Right atrium auricular region (tissue), 2 donors: Measurements from ENCODE around the gene LANCL3. TPM values are rescaled to one million over a fixed set of nuclear protein-coding genes. Genes with fewer than 3 reads are reported as not detected.
A peak's percentile ranks its signal among the peaks of the same experiment; 100 is the strongest.
"Not testable (repeated sequence)": the region's sequence is repeated elsewhere in the genome, so short reads cannot be mapped to it uniquely, and the experiment has no call there.

Experiments
- DNase-seq: peaks from one replicate; pipeline ENCODE4 v3.0.0-alpha.2; 2019; ENCODE audit warnings: low spot score
- H3K27ac ChIP-seq, 2 donors: fragments of 200-600 bp; sonication (generic); 1 replicate in 1 of 2; 2 replicates in 1 of 2; pipeline ENCODE4 v1.5.1; 2016 to 2019
- H3K27me3 ChIP-seq, 2 donors: fragments of 200-600 bp; sonication (generic); one replicate each; pipeline versions ENCODE4 v1.5.1 to v1.6.0; 2017 to 2019
- H3K36me3 ChIP-seq: fragments of 200-600 bp; sonication (generic); one replicate; pipeline ENCODE4 v1.5.1; 2016
- H3K4me1 ChIP-seq, 2 donors: fragments of 200-600 bp; sonication (generic); one replicate each; pipeline versions ENCODE4 v1.5.1 to v1.6.0; 2017 to 2019
- H3K4me3 ChIP-seq, 2 donors: fragments of 200-600 bp; sonication (generic); 1 replicate in 1 of 2; 2 replicates in 1 of 2; pipeline ENCODE4 v1.5.1; 2017 to 2019; ENCODE audit warnings: mild to moderate bottlenecking in 1 of 2, moderate library complexity in 1 of 2
- H3K9me3 ChIP-seq, 2 donors: fragments of 200-600 bp; sonication (generic); one replicate each; pipeline ENCODE4 v1.5.1; 2019
- total RNA-seq, 2 donors: library from RNA; depleted of rRNA; stranded (reverse); fragments of >200 nt; gene quantifications; one replicate each; pipeline ENCODE4 v1.1.0, GENCODE V29; 2016
- TF ChIP-seq, protein P1 (sequence below), 2 donors: fragments of 200-600 bp; sonication (generic); IDR thresholded peaks; one replicate each; pipeline ENCODE4 v1.5.1; 2019; ENCODE audit warnings: antibody characterized with exemption in 2 of 2

LANCL3 gene
- under 1 TPM; 0.07 to 0.08 TPM for total RNA-seq

GRCh38 chrX:37571426-37572107 is at the start of gene LANCL3:
Gene LANCL3, plus strand, starts transcription at chrX:37571661. Its CDS starts 210 bp downstream, at chrX:37571871.
- H3K27me3 ChIP-seq, H3K4me1 ChIP-seq, H3K27ac ChIP-seq, H3K36me3 ChIP-seq, DNase-seq, H3K9me3 ChIP-seq: not testable (repeated sequence)
- H3K4me3 ChIP-seq, result peak within 1 kb of the TSS; percentile 19 to 36

DNA sequence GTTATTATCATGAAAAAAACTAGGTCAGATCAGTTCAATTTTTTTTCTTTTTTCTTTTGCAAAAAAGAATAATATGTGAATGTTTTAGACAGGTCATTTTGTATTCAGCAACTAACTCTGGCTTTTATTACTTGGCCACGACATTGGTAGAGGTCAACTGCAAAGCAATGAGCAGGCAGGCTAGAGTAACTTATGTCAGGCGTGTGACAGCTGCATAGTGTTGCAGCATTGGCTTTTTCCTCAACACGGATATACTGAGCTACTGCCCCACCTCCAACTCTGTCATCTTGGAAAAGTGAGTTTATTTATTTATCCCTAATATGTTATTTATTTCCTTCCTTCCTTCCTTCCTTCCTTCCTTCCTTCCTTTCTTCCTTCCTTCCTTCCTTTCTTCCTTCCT is 47.8 kb upstream of the LANCL3 start:
- not testable (repeated sequence) for H3K27ac ChIP-seq

DNA sequence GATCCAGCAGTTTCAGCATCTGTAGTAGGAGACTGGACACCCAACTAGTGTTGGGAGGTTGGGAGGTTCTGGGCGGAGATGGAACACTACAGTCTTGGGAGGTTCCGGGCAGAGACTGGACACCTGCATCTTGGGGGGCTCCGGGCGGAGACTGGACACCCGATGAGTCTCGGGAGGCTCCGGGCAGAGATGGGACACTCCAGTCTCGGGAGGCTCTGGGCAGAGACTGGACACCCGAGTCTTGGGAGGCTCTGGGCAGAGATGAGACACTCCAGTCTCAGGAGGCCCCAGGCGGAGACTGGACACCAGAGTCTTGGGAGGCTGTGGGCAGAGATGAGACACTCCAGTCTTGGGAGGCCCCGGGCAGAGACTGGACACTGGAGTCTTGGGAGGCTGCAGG is 29.5 kb upstream of the LANCL3 start:
- no peaks in the 10 kb centered on the region for H3K4me1 ChIP-seq
- no peaks in the 10 kb centered on the region for H3K9me3 ChIP-seq
- TF ChIP-seq, protein P1, sequence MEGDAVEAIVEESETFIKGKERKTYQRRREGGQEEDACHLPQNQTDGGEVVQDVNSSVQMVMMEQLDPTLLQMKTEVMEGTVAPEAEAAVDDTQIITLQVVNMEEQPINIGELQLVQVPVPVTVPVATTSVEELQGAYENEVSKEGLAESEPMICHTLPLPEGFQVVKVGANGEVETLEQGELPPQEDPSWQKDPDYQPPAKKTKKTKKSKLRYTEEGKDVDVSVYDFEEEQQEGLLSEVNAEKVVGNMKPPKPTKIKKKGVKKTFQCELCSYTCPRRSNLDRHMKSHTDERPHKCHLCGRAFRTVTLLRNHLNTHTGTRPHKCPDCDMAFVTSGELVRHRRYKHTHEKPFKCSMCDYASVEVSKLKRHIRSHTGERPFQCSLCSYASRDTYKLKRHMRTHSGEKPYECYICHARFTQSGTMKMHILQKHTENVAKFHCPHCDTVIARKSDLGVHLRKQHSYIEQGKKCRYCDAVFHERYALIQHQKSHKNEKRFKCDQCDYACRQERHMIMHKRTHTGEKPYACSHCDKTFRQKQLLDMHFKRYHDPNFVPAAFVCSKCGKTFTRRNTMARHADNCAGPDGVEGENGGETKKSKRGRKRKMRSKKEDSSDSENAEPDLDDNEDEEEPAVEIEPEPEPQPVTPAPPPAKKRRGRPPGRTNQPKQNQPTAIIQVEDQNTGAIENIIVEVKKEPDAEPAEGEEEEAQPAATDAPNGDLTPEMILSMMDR (IDR thresholded peaks at IDR 0.05), result no peak
- no peak overlapping the region for H3K4me3 ChIP-seq
- H3K27ac ChIP-seq, result no peak overlapping the region
- H3K36me3 ChIP-seq, result no peaks in the 10 kb centered on the region
- no peaks in the 10 kb centered on the region for H3K27me3 ChIP-seq
- DNase-seq, result no peak

More for the DNA sequence above, 47.8 kb upstream of the LANCL3 start:
- H3K9me3 ChIP-seq, H3K4me3 ChIP-seq, H3K27me3 ChIP-seq, H3K36me3 ChIP-seq, H3K4me1 ChIP-seq, DNase-seq: not testable (repeated sequence)

DNA sequence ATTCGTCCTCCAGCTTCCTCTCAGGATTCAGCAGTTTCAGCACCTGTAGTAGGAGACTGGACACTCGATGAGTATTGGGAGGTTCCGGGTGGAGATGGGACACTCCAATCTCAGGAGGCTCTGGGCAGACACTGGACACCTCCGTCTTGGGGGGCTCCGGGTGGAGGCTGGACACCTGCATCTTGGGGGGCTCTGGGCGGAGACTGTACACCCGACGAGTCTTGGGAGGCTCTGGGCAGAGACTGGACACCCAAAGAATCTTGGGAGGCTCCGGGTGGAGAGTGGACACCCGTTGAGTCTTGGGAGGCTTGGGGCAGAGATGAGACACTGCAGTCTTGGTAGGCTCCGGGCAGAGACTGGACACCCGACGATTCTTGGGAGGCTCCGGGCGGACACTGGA is 28.7 kb upstream of the LANCL3 start:
- no peak overlapping the region for H3K27ac ChIP-seq
- H3K4me3 ChIP-seq, result no peak overlapping the region
- H3K27me3 ChIP-seq, result no peaks in the 10 kb centered on the region
- TF ChIP-seq, protein P1 (IDR thresholded peaks at IDR 0.05), result no peak
- H3K9me3 ChIP-seq, result no peaks in the 10 kb centered on the region
- no peak for DNase-seq
- H3K36me3 ChIP-seq, result no peaks in the 10 kb centered on the region
- no peaks in the 10 kb centered on the region for H3K4me1 ChIP-seq

DNA sequence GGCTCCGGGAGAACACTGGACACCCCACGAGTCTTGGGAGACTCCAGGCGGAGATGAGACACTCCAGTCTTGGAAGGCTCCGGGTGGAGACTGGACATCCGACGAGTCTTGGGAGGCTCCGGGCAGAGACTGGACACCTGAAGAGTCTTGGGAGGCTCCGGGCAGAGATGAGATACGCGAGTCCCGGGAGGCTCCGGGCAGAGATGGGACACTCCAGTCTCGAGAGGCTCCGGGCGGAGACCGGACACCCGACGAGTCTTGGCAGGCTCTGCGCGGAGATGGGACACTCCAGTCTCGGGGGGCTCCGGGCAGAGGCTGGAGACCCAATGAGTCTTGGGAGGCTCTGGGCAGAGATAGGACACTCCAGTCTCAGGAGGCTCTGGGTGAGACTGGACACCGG is 28.1 kb upstream of the LANCL3 start:
- Histone ChIP-seq H3K4me1 (no peaks in the 10 kb centered on the region), H3K36me3 (no peaks in the 10 kb centered on the region), H3K4me3 (no peak overlapping the region), H3K27ac (no peak overlapping the region), H3K9me3 (no peaks in the 10 kb centered on the region), H3K27me3 (no peaks in the 10 kb centered on the region)
- no peak for DNase-seq
- TF ChIP-seq, protein P1 (IDR thresholded peaks at IDR 0.05), result no peak

DNA sequence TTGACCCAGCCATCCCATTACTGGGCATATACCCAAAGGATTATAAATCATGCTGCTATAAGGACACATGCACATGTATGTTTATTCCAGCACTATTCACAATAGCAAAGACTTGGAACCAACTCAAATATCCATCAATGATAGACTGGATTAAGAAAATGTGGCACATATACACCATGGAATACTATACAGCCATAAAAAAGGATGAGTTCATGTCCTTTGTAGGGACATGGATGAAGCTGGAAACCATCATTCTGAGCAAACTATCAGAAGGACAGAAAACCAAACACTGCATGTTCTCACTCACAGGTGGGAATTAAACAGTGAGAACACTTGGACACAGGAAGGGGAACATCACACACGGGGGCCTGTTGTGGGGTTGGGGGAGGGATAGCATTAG is 26.9 kb upstream of the LANCL3 start:
- not testable (repeated sequence) for H3K9me3 ChIP-seq, H3K4me3 ChIP-seq, H3K36me3 ChIP-seq, H3K27ac ChIP-seq, H3K27me3 ChIP-seq, DNase-seq, H3K4me1 ChIP-seq

GRCh38 chrX:37545066-37545465 is 26.4 kb upstream of the LANCL3 start:
- TF ChIP-seq, protein P1 (IDR thresholded peaks at IDR 0.05), result no peak
- Histone ChIP-seq H3K9me3 (no peaks in the 10 kb centered on the region), H3K4me3 (no peak overlapping the region), H3K4me1 (no peaks in the 10 kb centered on the region), H3K27ac (no peak overlapping the region), H3K36me3 (no peaks in the 10 kb centered on the region), H3K27me3 (no peaks in the 10 kb centered on the region)
- DNase-seq, result no peak

DNA sequence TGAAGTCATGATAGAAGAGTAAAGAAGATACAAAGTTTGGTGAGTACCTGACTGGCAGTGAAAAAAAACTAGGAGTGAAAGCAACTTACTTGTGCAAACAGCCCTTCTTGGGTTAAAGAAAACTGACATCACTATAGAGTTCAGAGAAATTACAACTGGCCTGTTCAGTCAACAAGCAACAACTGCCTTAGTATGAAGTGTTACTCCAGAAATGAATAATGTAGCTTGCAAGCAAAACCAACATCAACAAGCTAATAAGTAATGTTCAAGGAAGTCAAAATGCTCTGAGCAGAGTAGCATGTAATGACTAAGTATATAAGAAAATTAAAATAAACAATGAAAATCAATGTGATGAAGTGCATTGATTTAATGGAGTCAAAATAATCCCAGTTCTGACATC is 21.8 kb upstream of the LANCL3 start:
- DNase-seq, H3K9me3 ChIP-seq, H3K27ac ChIP-seq, H3K27me3 ChIP-seq, H3K4me3 ChIP-seq, H3K36me3 ChIP-seq, H3K4me1 ChIP-seq: not testable (repeated sequence)
